Liver (tissue), 9 donors: ENCODE measurements around the gene SPTBN1. TPM values are rescaled to one million over a fixed set of nuclear protein-coding genes. Genes with fewer than 3 reads are reported as not detected.

Source experiments
- DNase-seq: peaks from one replicate; pipeline ENCODE4 v3.0.0-alpha.2; 2017; ENCODE audit warnings: low spot score
- H3K27ac ChIP-seq, 2 donors: one replicate each; pipeline ENCODE4 v1.7.0; 2013; ENCODE audit warnings: inconsistent platforms in 2 of 2, low read length in 2 of 2, control low read depth in 1 of 2, low read depth in 1 of 2, mild to moderate bottlenecking in 1 of 2
- H3K27me3 ChIP-seq, 4 donors: one replicate each; pipeline versions ENCODE4 v1.6.1 to v1.7.0; 2013; ENCODE audit warnings: low read length in 3 of 4, inconsistent platforms in 1 of 4, mild to moderate bottlenecking in 1 of 4, moderate library complexity in 1 of 4; ENCODE audit not compliant: control insufficient read depth in 4 of 4, insufficient read depth in 4 of 4
- H3K36me3 ChIP-seq, 4 donors: one replicate each; pipeline versions ENCODE4 v1.6.1 to v1.7.0; 2013; ENCODE audit warnings: low read length in 3 of 4, mild to moderate bottlenecking in 3 of 4, low read depth in 1 of 4, moderate library complexity in 1 of 4; ENCODE audit not compliant: control insufficient read depth in 4 of 4, insufficient read depth in 3 of 4
- H3K4me1 ChIP-seq, 4 donors: one replicate each; pipeline versions ENCODE4 v1.6.1 to v1.7.0; 2013; ENCODE audit warnings: low read length in 3 of 4, mild to moderate bottlenecking in 3 of 4, moderate library complexity in 1 of 4; ENCODE audit not compliant: control insufficient read depth in 4 of 4, insufficient read depth in 4 of 4
- H3K4me3 ChIP-seq, 3 donors: one replicate each; pipeline versions ENCODE4 v1.6.1 to v1.7.0; 2013; ENCODE audit warnings: low read length in 3 of 3, control low read depth in 1 of 3, low read depth in 1 of 3, mild to moderate bottlenecking in 1 of 3
- H3K9ac ChIP-seq, 2 donors: one replicate each; pipeline ENCODE4 v1.7.0; 2013; ENCODE audit warnings: low read length in 2 of 2, mild to moderate bottlenecking in 2 of 2, moderate library complexity in 2 of 2, control low read depth in 1 of 2, low read depth in 1 of 2
- H3K9me3 ChIP-seq, 4 donors: one replicate each; pipeline versions ENCODE4 v1.6.1 to v1.7.0; 2013; ENCODE audit warnings: low read length in 3 of 4; ENCODE audit not compliant: control insufficient read depth in 4 of 4
- EGR1 ChIP-seq, 2 donors: IDR thresholded peaks; 2 replicates each; pipeline ENCODE4 v1.6.1; 2016 to 2018; ENCODE audit warnings: antibody characterized with exemption in 2 of 2, low read depth in 2 of 2
- FOXA1 ChIP-seq: IDR thresholded peaks from 2 replicates; pipeline ENCODE4 v1.6.1; 2016; ENCODE audit warnings: antibody characterized with exemption
- GABPA ChIP-seq, 2 donors: IDR thresholded peaks in 1 of 2; conservative IDR thresholded peaks in 1 of 2; 2 replicates each; pipeline ENCODE4 v1.6.1; 2016; ENCODE audit warnings: antibody characterized with exemption in 2 of 2, mild to moderate bottlenecking in 1 of 2, moderate library complexity in 1 of 2
- HNF4A ChIP-seq, 2 donors: conservative IDR thresholded peaks; 2 replicates each; pipeline ENCODE4 v1.6.1; 2016; ENCODE audit warnings: antibody characterized with exemption in 2 of 2, mild to moderate bottlenecking in 2 of 2
- JUND ChIP-seq, 2 donors: IDR thresholded peaks; 2 replicates each; pipeline ENCODE4 v1.6.1; 2016; ENCODE audit warnings: antibody characterized with exemption in 2 of 2
- RAD21 ChIP-seq, 2 donors: IDR thresholded peaks; 2 replicates each; pipeline ENCODE4 v1.6.1; 2016; ENCODE audit warnings: antibody characterized with exemption in 2 of 2, mild to moderate bottlenecking in 2 of 2
- RXRA ChIP-seq, 2 donors: IDR thresholded peaks; 2 replicates each; pipeline ENCODE4 v1.6.1; 2017 to 2018; ENCODE audit warnings: antibody characterized with exemption in 2 of 2, mild to moderate bottlenecking in 1 of 2
- YY1 ChIP-seq: IDR thresholded peaks from 2 replicates; pipeline ENCODE4 v1.6.1; 2016; ENCODE audit warnings: antibody characterized with exemption, mild to moderate bottlenecking
- WGBS: extraction: QIAGEN DNeasy Blood & Tissue Kit; methylation state at CpG from one replicate; pipeline ENCODE4 v1.1.7; 2013; 5-methylcytosine and 5-hydroxymethylcytosine counted together
- polyA plus RNA-seq, 2 donors: library from polyadenylated mRNA; stranded (reverse) in 1 of 2; unstranded in 1 of 2; fragments of 200-250 nt in 1 of 2; fragments of >200 nt in 1 of 2; fragmentation: Nextera tagmentation in 1 of 2; extraction: Ambion mirVana in 1 of 2; gene quantifications; one replicate each; pipeline versions ENCODE4 v1.2.1 to v1.2.3, GENCODE V29; 2013 to 2015
- total RNA-seq, 2 donors: library from RNA; depleted of rRNA; stranded (reverse); fragments of >200 nt; gene quantifications; one replicate each; pipeline ENCODE4 v1.2.3, GENCODE V29; 2014
- TF ChIP-seq, protein P1 (sequence below): IDR thresholded peaks from 2 replicates; pipeline ENCODE4 v1.6.1; 2016; ENCODE audit warnings: antibody characterized with exemption
- TF ChIP-seq, protein P2 (sequence below): IDR thresholded peaks from 2 replicates; pipeline ENCODE4 v1.6.1; 2016; ENCODE audit warnings: antibody characterized with exemption
- TF ChIP-seq, protein P3 (sequence below): IDR thresholded peaks from 2 replicates; pipeline ENCODE4 v1.6.1; 2016; ENCODE audit warnings: antibody characterized with exemption, mild to moderate bottlenecking
- TF ChIP-seq, protein P4 (sequence below): IDR thresholded peaks from 2 replicates; pipeline ENCODE4 v1.6.1; 2016; ENCODE audit warnings: antibody characterized with exemption
- donor health status: healthy.
- donor health status: healthy.
- donor health status: healthy.
- donor health status: healthy.
- donor health status: healthy.

The SPTBN1 gene
- total and polyA plus RNA-seq, 4 donors, result 44.8 to 191 (median 75.9) TPM

DNA sequence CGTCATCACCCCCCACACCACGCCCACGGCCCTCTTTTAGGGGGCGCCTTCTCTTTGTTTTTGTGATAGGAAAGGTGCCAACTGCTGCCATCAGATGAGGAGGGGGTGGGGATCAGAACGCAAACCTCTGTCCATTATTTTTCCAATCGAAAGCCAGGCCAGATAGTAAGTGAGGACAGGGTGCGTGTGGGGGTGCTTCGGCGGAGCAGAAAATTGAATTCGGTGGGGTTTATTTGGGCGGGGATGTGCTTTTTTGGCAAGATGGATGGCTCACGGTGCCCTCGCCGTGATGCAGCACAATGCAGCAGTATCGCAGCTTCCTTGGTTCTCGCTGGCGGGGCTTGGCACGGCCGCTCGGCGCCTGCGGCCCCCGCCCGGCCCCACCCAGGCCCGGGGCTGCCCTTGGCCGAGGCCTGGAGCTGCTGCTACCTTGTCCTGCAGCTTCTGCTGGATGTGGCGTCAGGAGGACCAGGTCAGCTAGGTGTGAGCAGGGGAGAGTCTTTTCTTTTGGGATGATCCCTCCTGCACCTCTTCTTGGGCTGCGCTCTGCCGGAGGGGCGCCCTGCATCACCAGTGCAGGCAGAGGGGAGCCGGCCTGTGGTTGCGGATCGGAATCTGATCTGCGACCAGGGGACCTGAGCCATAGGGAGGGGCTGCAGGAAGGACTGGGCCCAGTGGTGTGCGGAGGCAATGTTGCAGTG is 1.3 kb downstream of the SPTBN1 start:
- Histone ChIP-seq H3K4me1 (peaks cover 0 to 28% (median 18%) of the 10 kb centered on the region in 4 donors), H3K27me3 (no peaks in the 10 kb centered on the region), H3K36me3 (no peaks in the 10 kb centered on the region), H3K27ac (peak overlapping the region; percentile 62 to 72), H3K4me3 (peak overlapping the region; percentile 26 to 100 (median 48)), H3K9ac (no peak overlapping the region), H3K9me3 (no peaks in the 10 kb centered on the region)
- DNase-seq, result no peak
- WGBS, result 15% methylated on average over 35 of the region's 35 CpGs
- TF ChIP-seq, protein P1, sequence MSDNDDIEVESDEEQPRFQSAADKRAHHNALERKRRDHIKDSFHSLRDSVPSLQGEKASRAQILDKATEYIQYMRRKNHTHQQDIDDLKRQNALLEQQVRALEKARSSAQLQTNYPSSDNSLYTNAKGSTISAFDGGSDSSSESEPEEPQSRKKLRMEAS, result no peak
- TF ChIP-seq HNF4A (conservative IDR thresholded peaks at IDR 0.05) (no peak), RAD21 (IDR thresholded peaks at IDR 0.05) (no peak), EGR1 (IDR thresholded peaks at IDR 0.05; ENCODE audit: low read depth in 2 of 2) (no peak), JUND (IDR thresholded peaks at IDR 0.05) (no peak), YY1 (no peak), GABPA (IDR thresholded peaks at IDR 0.05 in 1 of 2, conservative IDR thresholded peaks at IDR 0.05 in 1 of 2) (no peak), RXRA (IDR thresholded peaks at IDR 0.05) (no peak)
- TF ChIP-seq, protein P2, sequence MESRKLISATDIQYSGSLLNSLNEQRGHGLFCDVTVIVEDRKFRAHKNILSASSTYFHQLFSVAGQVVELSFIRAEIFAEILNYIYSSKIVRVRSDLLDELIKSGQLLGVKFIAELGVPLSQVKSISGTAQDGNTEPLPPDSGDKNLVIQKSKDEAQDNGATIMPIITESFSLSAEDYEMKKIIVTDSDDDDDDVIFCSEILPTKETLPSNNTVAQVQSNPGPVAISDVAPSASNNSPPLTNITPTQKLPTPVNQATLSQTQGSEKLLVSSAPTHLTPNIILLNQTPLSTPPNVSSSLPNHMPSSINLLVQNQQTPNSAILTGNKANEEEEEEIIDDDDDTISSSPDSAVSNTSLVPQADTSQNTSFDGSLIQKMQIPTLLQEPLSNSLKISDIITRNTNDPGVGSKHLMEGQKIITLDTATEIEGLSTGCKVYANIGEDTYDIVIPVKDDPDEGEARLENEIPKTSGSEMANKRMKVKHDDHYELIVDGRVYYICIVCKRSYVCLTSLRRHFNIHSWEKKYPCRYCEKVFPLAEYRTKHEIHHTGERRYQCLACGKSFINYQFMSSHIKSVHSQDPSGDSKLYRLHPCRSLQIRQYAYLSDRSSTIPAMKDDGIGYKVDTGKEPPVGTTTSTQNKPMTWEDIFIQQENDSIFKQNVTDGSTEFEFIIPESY, result no peak
- TF ChIP-seq, protein P3, sequence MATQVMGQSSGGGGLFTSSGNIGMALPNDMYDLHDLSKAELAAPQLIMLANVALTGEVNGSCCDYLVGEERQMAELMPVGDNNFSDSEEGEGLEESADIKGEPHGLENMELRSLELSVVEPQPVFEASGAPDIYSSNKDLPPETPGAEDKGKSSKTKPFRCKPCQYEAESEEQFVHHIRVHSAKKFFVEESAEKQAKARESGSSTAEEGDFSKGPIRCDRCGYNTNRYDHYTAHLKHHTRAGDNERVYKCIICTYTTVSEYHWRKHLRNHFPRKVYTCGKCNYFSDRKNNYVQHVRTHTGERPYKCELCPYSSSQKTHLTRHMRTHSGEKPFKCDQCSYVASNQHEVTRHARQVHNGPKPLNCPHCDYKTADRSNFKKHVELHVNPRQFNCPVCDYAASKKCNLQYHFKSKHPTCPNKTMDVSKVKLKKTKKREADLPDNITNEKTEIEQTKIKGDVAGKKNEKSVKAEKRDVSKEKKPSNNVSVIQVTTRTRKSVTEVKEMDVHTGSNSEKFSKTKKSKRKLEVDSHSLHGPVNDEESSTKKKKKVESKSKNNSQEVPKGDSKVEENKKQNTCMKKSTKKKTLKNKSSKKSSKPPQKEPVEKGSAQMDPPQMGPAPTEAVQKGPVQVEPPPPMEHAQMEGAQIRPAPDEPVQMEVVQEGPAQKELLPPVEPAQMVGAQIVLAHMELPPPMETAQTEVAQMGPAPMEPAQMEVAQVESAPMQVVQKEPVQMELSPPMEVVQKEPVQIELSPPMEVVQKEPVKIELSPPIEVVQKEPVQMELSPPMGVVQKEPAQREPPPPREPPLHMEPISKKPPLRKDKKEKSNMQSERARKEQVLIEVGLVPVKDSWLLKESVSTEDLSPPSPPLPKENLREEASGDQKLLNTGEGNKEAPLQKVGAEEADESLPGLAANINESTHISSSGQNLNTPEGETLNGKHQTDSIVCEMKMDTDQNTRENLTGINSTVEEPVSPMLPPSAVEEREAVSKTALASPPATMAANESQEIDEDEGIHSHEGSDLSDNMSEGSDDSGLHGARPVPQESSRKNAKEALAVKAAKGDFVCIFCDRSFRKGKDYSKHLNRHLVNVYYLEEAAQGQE, result no peak
- TF ChIP-seq, protein P4, sequence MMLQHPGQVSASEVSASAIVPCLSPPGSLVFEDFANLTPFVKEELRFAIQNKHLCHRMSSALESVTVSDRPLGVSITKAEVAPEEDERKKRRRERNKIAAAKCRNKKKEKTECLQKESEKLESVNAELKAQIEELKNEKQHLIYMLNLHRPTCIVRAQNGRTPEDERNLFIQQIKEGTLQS, result no peak

DNA sequence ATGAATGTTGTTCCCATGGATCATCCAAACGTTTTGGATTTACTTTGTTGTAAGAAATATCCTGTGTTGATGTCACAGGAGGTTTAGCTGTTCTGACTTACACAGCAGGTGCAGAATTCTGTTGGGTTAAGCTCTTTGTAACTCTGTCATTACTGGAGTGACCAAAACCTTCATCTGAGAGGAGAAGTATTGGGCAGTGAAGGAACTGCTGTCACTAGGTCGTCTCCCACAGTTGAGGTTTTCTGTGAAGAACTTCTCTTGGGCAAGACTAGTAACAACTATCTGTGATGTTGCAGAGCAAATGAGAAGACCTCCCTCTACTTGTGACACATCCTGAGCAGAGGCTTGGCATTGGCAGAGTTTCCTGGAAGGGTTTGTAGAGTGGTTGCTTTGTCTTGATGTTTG is 2.9 kb downstream of the SPTBN1 start:
- Histone ChIP-seq H3K27me3 (no peaks in the 10 kb centered on the region), H3K4me1 (peaks cover 0 to 28% (median 18%) of the 10 kb centered on the region in 4 donors), H3K27ac (no peak overlapping the region), H3K36me3 (no peaks in the 10 kb centered on the region), H3K9ac (no peak overlapping the region), H3K9me3 (no peaks in the 10 kb centered on the region), H3K4me3 (no peak overlapping the region)
- TF ChIP-seq FOXA1, result no peak
- no peak for TF ChIP-seq GABPA (IDR thresholded peaks at IDR 0.05 in 1 of 2, conservative IDR thresholded peaks at IDR 0.05 in 1 of 2)
- no peak for DNase-seq
- 40% methylated on average over 2 of the region's 2 CpGs for WGBS
